H9 (cell line): ENCODE results near the gene OR52N4. TPM values are rescaled to one million over a fixed set of nuclear protein-coding genes. Genes with fewer than 3 reads are reported as not detected.

Experiments
- DNase-seq: peaks from one replicate; pipeline ENCODE4 v3.0.0-alpha.2; 2017
- H2AFZ ChIP-seq: one replicate; pipeline ENCODE4 v1.6.1; 2013; ENCODE audit warnings: mild to moderate bottlenecking, low read length, control low read depth, moderate library complexity
- H2AK5ac ChIP-seq: 2 replicates; pipeline ENCODE4 v1.6.1; 2013; ENCODE audit warnings: low read length, control low read depth, mixed read lengths; ENCODE audit not compliant: insufficient read length
- H2BK120ac ChIP-seq: one replicate; pipeline ENCODE4 v1.6.1; 2013; ENCODE audit warnings: low read depth, mild to moderate bottlenecking, low read length, control low read depth, inconsistent platforms; ENCODE audit not compliant: poor library complexity, severe bottlenecking
- H2BK12ac ChIP-seq: 2 replicates; pipeline ENCODE4 v1.6.1; 2013; ENCODE audit warnings: low read length, control low read depth, mixed read lengths, low read depth; ENCODE audit not compliant: insufficient read length
- H2BK15ac ChIP-seq: 2 replicates; pipeline ENCODE4 v1.6.1; 2013; ENCODE audit warnings: low read depth, low read length, control low read depth
- H2BK20ac ChIP-seq: one replicate; pipeline ENCODE4 v1.6.1; 2013; ENCODE audit warnings: low read depth, mild to moderate bottlenecking, low read length, control low read depth, inconsistent platforms; ENCODE audit not compliant: poor library complexity, severe bottlenecking
- H2BK5ac ChIP-seq: 2 replicates; pipeline ENCODE4 v1.6.1; 2013; ENCODE audit warnings: low read length, control low read depth, mixed read lengths; ENCODE audit not compliant: insufficient read length
- H3K14ac ChIP-seq: 2 replicates; pipeline ENCODE4 v1.6.1; 2013; ENCODE audit warnings: low read length, control low read depth; ENCODE audit not compliant: insufficient read depth
- H3K18ac ChIP-seq: 2 replicates; pipeline ENCODE4 v1.6.1; 2013; ENCODE audit warnings: low read depth, mild to moderate bottlenecking, mixed read lengths, low read length, control low read depth; ENCODE audit not compliant: insufficient read length
- H3K23ac ChIP-seq: 2 replicates; pipeline ENCODE4 v1.6.1; 2013; ENCODE audit warnings: low read length, control low read depth, mixed read lengths, low read depth; ENCODE audit not compliant: insufficient read length
- H3K23me2 ChIP-seq: 2 replicates; pipeline ENCODE4 v1.6.1; 2013; ENCODE audit warnings: low read depth, mild to moderate bottlenecking, mixed read lengths, low read length, control low read depth; ENCODE audit not compliant: insufficient read length, poor library complexity, severe bottlenecking
- H3K27ac ChIP-seq: 2 replicates; pipeline ENCODE4 v1.5.1; 2013; ENCODE audit warnings: low read length, control low read depth, mixed read lengths, low read depth; ENCODE audit not compliant: insufficient read length
- H3K27me3 ChIP-seq: 2 replicates; pipeline ENCODE4 v1.6.1; 2013; ENCODE audit warnings: low read length, control low read depth, inconsistent platforms; ENCODE audit not compliant: insufficient read depth
- H3K4ac ChIP-seq: 2 replicates; pipeline ENCODE4 v1.6.1; 2013; ENCODE audit warnings: low read depth, mild to moderate bottlenecking, control low read depth, inconsistent platforms, low read length, moderate library complexity
- H3K4me1 ChIP-seq: 2 replicates; pipeline ENCODE4 v1.6.1; 2013; ENCODE audit warnings: low read length, control low read depth, inconsistent platforms; ENCODE audit not compliant: insufficient read depth
- H3K4me2 ChIP-seq: 2 replicates; pipeline ENCODE4 v1.6.1; 2013; ENCODE audit warnings: low read length, control low read depth, mixed read lengths; ENCODE audit not compliant: insufficient read length, insufficient read depth
- H3K56ac ChIP-seq: 2 replicates; pipeline ENCODE4 v1.6.1; 2013; ENCODE audit warnings: low read depth, mild to moderate bottlenecking, mixed read lengths, low read length, control low read depth; ENCODE audit not compliant: insufficient read length
- H3K79me1 ChIP-seq: 2 replicates; pipeline ENCODE4 v1.6.1; 2013; ENCODE audit warnings: low read depth, mild to moderate bottlenecking, moderate library complexity, low read length, control low read depth, inconsistent platforms; ENCODE audit not compliant: insufficient read depth, poor library complexity, severe bottlenecking
- H3K79me2 ChIP-seq: 2 replicates; pipeline ENCODE4 v1.6.1; 2013; ENCODE audit warnings: low read length, control low read depth, inconsistent platforms; ENCODE audit not compliant: insufficient read depth
- H3K9ac ChIP-seq: 2 replicates; pipeline ENCODE4 v1.6.1; 2013; ENCODE audit warnings: low read length, control low read depth, mixed read lengths; ENCODE audit not compliant: insufficient read length; ENCODE audit errors: extremely low read depth
- H3K9me3 ChIP-seq: one replicate; pipeline ENCODE4 v1.6.1; 2013; ENCODE audit warnings: low read depth, low read length, inconsistent platforms; ENCODE audit not compliant: control insufficient read depth
- H3T11ph ChIP-seq: one replicate; pipeline ENCODE4 v1.6.1; 2013; ENCODE audit warnings: mild to moderate bottlenecking, low read length, control low read depth, inconsistent platforms
- H4K20me1 ChIP-seq: one replicate; pipeline ENCODE4 v1.6.1; 2013; ENCODE audit not compliant: control insufficient read depth, insufficient read length, insufficient read depth
- H4K5ac ChIP-seq: 2 replicates; pipeline ENCODE4 v1.6.1; 2013; ENCODE audit warnings: low read depth, mild to moderate bottlenecking, mixed read lengths, low read length, control low read depth; ENCODE audit not compliant: insufficient read length
- H4K8ac ChIP-seq: replicated peaks from 2 replicates; pipeline ENCODE4 v1.6.1; 2013; ENCODE audit warnings: low read length, control low read depth, mixed read lengths, low read depth; ENCODE audit not compliant: insufficient read length
- H4K91ac ChIP-seq: 2 replicates; pipeline ENCODE4 v1.6.1; 2013; ENCODE audit warnings: low read depth, mild to moderate bottlenecking, moderate library complexity, mixed read lengths, low read length, control low read depth; ENCODE audit not compliant: insufficient read length
- H3K27ac Mint-ChIP-seq, 3 experiments: 2 replicates in 2 of 3; 3 replicates in 1 of 3; pipeline ENCODE4 v1.8.0; 2020 to 2021; ENCODE audit warnings: mixed read lengths in 3 of 3, mild to moderate bottlenecking in 1 of 3, moderate library complexity in 1 of 3
- H3K27me3 Mint-ChIP-seq: 2 replicates; pipeline ENCODE4 v1.8.0; 2021; ENCODE audit warnings: low read depth, mild to moderate bottlenecking, moderate library complexity, mixed read lengths
- H3K36me3 Mint-ChIP-seq, 3 experiments: 2 replicates in 2 of 3; 3 replicates in 1 of 3; pipeline ENCODE4 v1.8.0; 2020 to 2021; ENCODE audit warnings: low read depth in 3 of 3, mixed read lengths in 3 of 3; ENCODE audit not compliant: insufficient read depth in 1 of 3
- H3K4me1 Mint-ChIP-seq, 2 experiments: 2 replicates each; pipeline ENCODE4 v1.8.0; 2020; ENCODE audit warnings: mixed read lengths in 2 of 2
- H3K4me3 Mint-ChIP-seq, 2 experiments: 2 replicates in 1 of 2; 3 replicates in 1 of 2; pipeline ENCODE4 v1.8.0; 2020 to 2021; ENCODE audit warnings: mild to moderate bottlenecking in 2 of 2, mixed read lengths in 2 of 2, moderate library complexity in 1 of 2
- H3K9me3 Mint-ChIP-seq, 2 experiments: 2 replicates in 1 of 2; 3 replicates in 1 of 2; pipeline ENCODE4 v1.8.0; 2020; ENCODE audit warnings: mild to moderate bottlenecking in 2 of 2, mixed read lengths in 2 of 2, moderate library complexity in 1 of 2
- WGBS: extraction: QIAGEN DNeasy Blood & Tissue Kit; methylation state at CpG from one replicate; pipeline ENCODE4 v1.1.7; 2013; ENCODE audit warnings: missing lambda C conversion rate, low lambda C conversion rate, mixed read lengths; ENCODE audit not compliant: insufficient read length; ENCODE audit errors: extremely low coverage; 5-methylcytosine and 5-hydroxymethylcytosine counted together
- total RNA-seq: library from RNA; stranded (reverse); gene quantifications from 2 replicates; pipeline ENCODE4 v1.2.1, GENCODE V29; 2021
- TF ChIP-seq, protein P1 (sequence below): fragments of 200-600 bp; sonication (generic); conservative IDR thresholded peaks from 3 replicates; pipeline ENCODE4 v1.8.0; 2021; ENCODE audit warnings: antibody characterized with exemption, mild to moderate bottlenecking

OR52N4 gene
- total RNA-seq, 1 experiment from 2014 or later = not detected

DNA sequence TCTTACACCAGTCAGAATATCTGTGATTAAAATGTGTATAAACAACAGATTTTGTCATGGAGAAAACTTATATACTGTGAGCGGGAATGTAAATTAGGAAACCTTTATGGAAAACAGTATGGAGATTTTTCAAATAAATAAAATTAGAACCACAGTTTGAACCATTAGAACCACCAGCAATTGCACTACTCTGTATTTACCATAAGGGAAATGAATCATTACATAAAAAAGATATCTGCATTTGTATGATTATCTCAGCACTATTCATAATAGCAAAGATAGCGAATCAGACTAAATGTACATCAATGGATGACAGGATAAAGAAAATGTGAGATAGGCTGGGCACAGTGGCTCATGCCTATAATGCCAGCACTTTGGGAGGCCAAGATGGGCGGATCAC lies 7.4 kb upstream of the OR52N4 start:
- no peak overlapping the region for H3K56ac ChIP-seq
- H3K27ac Mint-ChIP-seq = no peak overlapping the region
- H3K4me1 Mint-ChIP-seq = no peaks in the 10 kb centered on the region
- no peak overlapping the region for H2BK15ac ChIP-seq
- H2AK5ac ChIP-seq = no peak overlapping the region
- no peaks in the 10 kb centered on the region for H3K79me2 ChIP-seq
- no peak overlapping the region for H2AFZ ChIP-seq
- no peak overlapping the region for H2BK20ac ChIP-seq
- H2BK12ac ChIP-seq = no peak overlapping the region
- no peak overlapping the region for H4K8ac ChIP-seq
- H4K5ac ChIP-seq = no peak overlapping the region
- H3K27me3 Mint-ChIP-seq = no peaks in the 10 kb centered on the region
- TF ChIP-seq, protein P1, sequence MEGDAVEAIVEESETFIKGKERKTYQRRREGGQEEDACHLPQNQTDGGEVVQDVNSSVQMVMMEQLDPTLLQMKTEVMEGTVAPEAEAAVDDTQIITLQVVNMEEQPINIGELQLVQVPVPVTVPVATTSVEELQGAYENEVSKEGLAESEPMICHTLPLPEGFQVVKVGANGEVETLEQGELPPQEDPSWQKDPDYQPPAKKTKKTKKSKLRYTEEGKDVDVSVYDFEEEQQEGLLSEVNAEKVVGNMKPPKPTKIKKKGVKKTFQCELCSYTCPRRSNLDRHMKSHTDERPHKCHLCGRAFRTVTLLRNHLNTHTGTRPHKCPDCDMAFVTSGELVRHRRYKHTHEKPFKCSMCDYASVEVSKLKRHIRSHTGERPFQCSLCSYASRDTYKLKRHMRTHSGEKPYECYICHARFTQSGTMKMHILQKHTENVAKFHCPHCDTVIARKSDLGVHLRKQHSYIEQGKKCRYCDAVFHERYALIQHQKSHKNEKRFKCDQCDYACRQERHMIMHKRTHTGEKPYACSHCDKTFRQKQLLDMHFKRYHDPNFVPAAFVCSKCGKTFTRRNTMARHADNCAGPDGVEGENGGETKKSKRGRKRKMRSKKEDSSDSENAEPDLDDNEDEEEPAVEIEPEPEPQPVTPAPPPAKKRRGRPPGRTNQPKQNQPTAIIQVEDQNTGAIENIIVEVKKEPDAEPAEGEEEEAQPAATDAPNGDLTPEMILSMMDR = no peak
- H3K18ac ChIP-seq = no peak overlapping the region
- no peak overlapping the region for H3K14ac ChIP-seq
- H3K4ac ChIP-seq = no peak overlapping the region
- H3K9me3 ChIP-seq = no peaks in the 10 kb centered on the region
- no peak overlapping the region for H3K9ac ChIP-seq
- no peak overlapping the region for H3K27ac ChIP-seq
- no peaks in the 10 kb centered on the region; a peak in 1 of 5 replicates for H3K9me3 Mint-ChIP-seq
- no peaks in the 10 kb centered on the region for H3K27me3 ChIP-seq
- no peak for DNase-seq
- WGBS = no CpG with 5 or more reads among the region's 3 CpGs
- no peaks in the 10 kb centered on the region for H3K36me3 Mint-ChIP-seq
- H3K23ac ChIP-seq = no peak overlapping the region
- H4K20me1 ChIP-seq = no peaks in the 10 kb centered on the region
- no peak overlapping the region for H2BK120ac ChIP-seq
- H3K23me2 ChIP-seq = no peaks in the 10 kb centered on the region
- no peaks in the 10 kb centered on the region for H3K4me1 ChIP-seq
- H3K4me2 ChIP-seq = no peak overlapping the region
- H3T11ph ChIP-seq = no peak overlapping the region
- no peak overlapping the region for H3K4me3 Mint-ChIP-seq
- H4K91ac ChIP-seq = no peak overlapping the region
- H3K79me1 ChIP-seq = no peaks in the 10 kb centered on the region
- H2BK5ac ChIP-seq = no peak overlapping the region
